OCI-LY1 (cell line): ENCODE measurements around the gene CFAP43.

Experiments
- H2AFZ ChIP-seq: fragments of 200-600 bp; sonication (generic), shearing (Covaris generic); 2 replicates; pipeline ENCODE4 v1.6.0; 2014; ENCODE audit warnings: antibody characterized with exemption, mild to moderate bottlenecking, low read length
- H3F3A ChIP-seq: fragments of 200-600 bp; sonication (generic), shearing (Covaris generic); 2 replicates; pipeline ENCODE4 v1.6.0; 2014; ENCODE audit warnings: mild to moderate bottlenecking, antibody characterized with exemption, low read length, moderate library complexity; ENCODE audit not compliant: insufficient read depth
- H3K27ac ChIP-seq: fragments of 200-600 bp; sonication (generic); 2 replicates; pipeline ENCODE4 v1.5.1; 2014; ENCODE audit warnings: low read length, mixed run types, mild to moderate bottlenecking, low read depth; ENCODE audit not compliant: poor library complexity, severe bottlenecking
- H3K27me3 ChIP-seq: fragments of 200-600 bp; sonication (generic); 2 replicates; pipeline ENCODE4 v1.6.0; 2014; ENCODE audit warnings: antibody characterized with exemption, mild to moderate bottlenecking, low read length, moderate library complexity; ENCODE audit not compliant: insufficient read depth
- H3K36me3 ChIP-seq: fragments of 200-600 bp; sonication (generic); 2 replicates; pipeline ENCODE4 v1.6.1; 2014; ENCODE audit warnings: mild to moderate bottlenecking, antibody characterized with exemption, low read length, moderate library complexity, mixed read lengths; ENCODE audit not compliant: insufficient read depth
- H3K4me1 ChIP-seq: fragments of 200-600 bp; sonication (generic); 2 replicates; pipeline ENCODE4 v1.5.1; 2014; ENCODE audit warnings: mild to moderate bottlenecking, low read length, moderate library complexity; ENCODE audit not compliant: insufficient read depth, severe bottlenecking
- H3K4me2 ChIP-seq: fragments of 200-600 bp; sonication (generic), shearing (Covaris generic); 2 replicates; pipeline ENCODE4 v1.6.1; 2014; ENCODE audit warnings: low read length
- H3K4me3 ChIP-seq: fragments of 200-600 bp; sonication (generic); 2 replicates; pipeline ENCODE4 v1.5.1; 2014; ENCODE audit warnings: low read length, low read depth, mild to moderate bottlenecking, mixed read lengths; ENCODE audit not compliant: poor library complexity, severe bottlenecking
- H3K79me2 ChIP-seq: fragments of 200-600 bp; shearing (Covaris generic); 2 replicates; pipeline ENCODE4 v1.6.1; 2016; ENCODE audit warnings: mixed run types, low read length, mixed read lengths; ENCODE audit not compliant: insufficient read depth
- H3K9ac ChIP-seq: fragments of 200-600 bp; sonication (generic), shearing (Covaris generic); 2 replicates; pipeline ENCODE4 v1.6.1; 2014; ENCODE audit warnings: mild to moderate bottlenecking, low read length, mixed read lengths
- H3K9me2 ChIP-seq: fragments of 200-600 bp; sonication (generic), shearing (Covaris generic); 2 replicates; pipeline ENCODE4 v1.6.1; 2014; ENCODE audit warnings: low read depth, mild to moderate bottlenecking, low read length, mixed read lengths
- H3K9me3 ChIP-seq: fragments of 200-600 bp; shearing (Covaris generic); 2 replicates; pipeline ENCODE4 v1.6.1; 2014; ENCODE audit warnings: low read length, mixed read lengths
- H4K20me1 ChIP-seq: fragments of 200-600 bp; sonication (generic), shearing (Covaris generic); 2 replicates; pipeline ENCODE4 v1.6.0; 2016; ENCODE audit warnings: mild to moderate bottlenecking, low read length; ENCODE audit not compliant: insufficient read depth
- EZH2 ChIP-seq: fragments of 200-600 bp; sonication (generic), shearing (Covaris generic); IDR thresholded peaks from 2 replicates; pipeline ENCODE4 v1.8.0; 2017; ENCODE audit warnings: borderline replicate concordance, mixed run types, mild to moderate bottlenecking, antibody characterized with exemption, low read length, moderate library complexity, mixed read lengths
- TF ChIP-seq, protein P1 (sequence below): fragments of 200-600 bp; sonication (generic), shearing (Covaris generic); IDR thresholded peaks from 2 replicates; pipeline ENCODE4 v1.5.1; 2017; ENCODE audit warnings: mild to moderate bottlenecking, antibody characterized with exemption, low read length, moderate library complexity, mixed read lengths

The CFAP43 gene

DNA sequence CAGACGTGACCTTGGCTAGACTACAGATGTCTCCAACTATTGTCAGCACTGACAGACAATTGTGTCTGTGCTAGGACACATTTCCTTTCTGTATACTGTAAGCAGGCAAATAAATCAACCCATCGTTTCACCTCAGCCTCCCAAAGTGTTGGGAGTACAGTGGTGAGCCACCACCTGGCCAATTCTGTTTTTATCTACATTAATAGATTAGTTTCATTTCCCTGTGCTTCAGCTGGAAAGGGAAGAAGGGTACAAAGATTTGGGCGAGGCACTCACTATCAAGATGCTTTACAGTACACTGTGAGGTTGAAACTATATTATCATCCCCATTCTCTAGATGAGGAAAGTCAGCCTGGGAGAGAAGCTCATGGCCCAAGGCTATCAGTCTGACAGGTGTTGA is 88.3 kb downstream of the CFAP43 start:
- H2AFZ ChIP-seq: no peak overlapping the region
- no peak overlapping the region for H3K9ac ChIP-seq
- H3K36me3 ChIP-seq: no peaks in the 10 kb centered on the region
- H3K79me2 ChIP-seq: no peaks in the 10 kb centered on the region
- TF ChIP-seq, protein P1, sequence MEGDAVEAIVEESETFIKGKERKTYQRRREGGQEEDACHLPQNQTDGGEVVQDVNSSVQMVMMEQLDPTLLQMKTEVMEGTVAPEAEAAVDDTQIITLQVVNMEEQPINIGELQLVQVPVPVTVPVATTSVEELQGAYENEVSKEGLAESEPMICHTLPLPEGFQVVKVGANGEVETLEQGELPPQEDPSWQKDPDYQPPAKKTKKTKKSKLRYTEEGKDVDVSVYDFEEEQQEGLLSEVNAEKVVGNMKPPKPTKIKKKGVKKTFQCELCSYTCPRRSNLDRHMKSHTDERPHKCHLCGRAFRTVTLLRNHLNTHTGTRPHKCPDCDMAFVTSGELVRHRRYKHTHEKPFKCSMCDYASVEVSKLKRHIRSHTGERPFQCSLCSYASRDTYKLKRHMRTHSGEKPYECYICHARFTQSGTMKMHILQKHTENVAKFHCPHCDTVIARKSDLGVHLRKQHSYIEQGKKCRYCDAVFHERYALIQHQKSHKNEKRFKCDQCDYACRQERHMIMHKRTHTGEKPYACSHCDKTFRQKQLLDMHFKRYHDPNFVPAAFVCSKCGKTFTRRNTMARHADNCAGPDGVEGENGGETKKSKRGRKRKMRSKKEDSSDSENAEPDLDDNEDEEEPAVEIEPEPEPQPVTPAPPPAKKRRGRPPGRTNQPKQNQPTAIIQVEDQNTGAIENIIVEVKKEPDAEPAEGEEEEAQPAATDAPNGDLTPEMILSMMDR: no peak
- TF ChIP-seq EZH2: no peak
- H4K20me1 ChIP-seq: no peaks in the 10 kb centered on the region
- H3K4me3 ChIP-seq: no peak overlapping the region
- H3F3A ChIP-seq: no peaks in the 10 kb centered on the region
- H3K27ac ChIP-seq: no peak overlapping the region
- H3K27me3 ChIP-seq: 0 out of 2 replicates have a peak, but pooled peaks cover 3% of the 10 kb centered on the region
- H3K9me2 ChIP-seq: no peaks in the 10 kb centered on the region
- H3K4me1 ChIP-seq: no peaks in the 10 kb centered on the region
- no peaks in the 10 kb centered on the region for H3K9me3 ChIP-seq
- H3K4me2 ChIP-seq: no peak overlapping the region

DNA sequence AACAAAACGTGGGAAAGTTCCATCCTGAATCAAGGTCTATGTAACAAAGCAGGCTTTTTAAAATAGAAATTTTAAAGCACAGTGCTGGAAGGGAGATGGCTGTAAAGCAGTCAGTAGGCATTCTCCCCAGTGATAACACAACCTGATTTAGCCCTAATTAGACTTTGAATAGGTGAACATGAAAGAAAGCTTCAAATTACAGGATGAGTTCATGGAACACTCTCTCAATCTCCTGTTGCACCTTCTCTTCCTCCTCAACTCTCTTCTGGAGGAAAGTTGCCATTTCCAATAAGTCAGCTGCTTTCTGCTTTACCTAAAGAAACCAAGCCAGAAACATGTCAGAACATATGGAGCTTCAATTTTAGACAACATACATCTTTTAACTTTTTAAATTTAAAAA is 90.1 kb downstream of the CFAP43 start:
- no peaks in the 10 kb centered on the region for H3F3A ChIP-seq
- no peaks in the 10 kb centered on the region for H3K79me2 ChIP-seq
- no peaks in the 10 kb centered on the region for H3K4me1 ChIP-seq
- H3K9ac ChIP-seq: no peak overlapping the region
- H3K4me2 ChIP-seq: no peak overlapping the region
- H3K4me3 ChIP-seq: no peak overlapping the region
- H3K9me2 ChIP-seq: no peaks in the 10 kb centered on the region
- H3K27me3 ChIP-seq: 0 out of 2 replicates have a peak, but pooled peaks cover 3% of the 10 kb centered on the region
- no peak overlapping the region for H3K27ac ChIP-seq
- H2AFZ ChIP-seq: no peak overlapping the region
- H3K36me3 ChIP-seq: no peaks in the 10 kb centered on the region
- no peaks in the 10 kb centered on the region for H3K9me3 ChIP-seq
- TF ChIP-seq, protein P1: no peak
- no peak for TF ChIP-seq EZH2
- no peaks in the 10 kb centered on the region for H4K20me1 ChIP-seq

DNA sequence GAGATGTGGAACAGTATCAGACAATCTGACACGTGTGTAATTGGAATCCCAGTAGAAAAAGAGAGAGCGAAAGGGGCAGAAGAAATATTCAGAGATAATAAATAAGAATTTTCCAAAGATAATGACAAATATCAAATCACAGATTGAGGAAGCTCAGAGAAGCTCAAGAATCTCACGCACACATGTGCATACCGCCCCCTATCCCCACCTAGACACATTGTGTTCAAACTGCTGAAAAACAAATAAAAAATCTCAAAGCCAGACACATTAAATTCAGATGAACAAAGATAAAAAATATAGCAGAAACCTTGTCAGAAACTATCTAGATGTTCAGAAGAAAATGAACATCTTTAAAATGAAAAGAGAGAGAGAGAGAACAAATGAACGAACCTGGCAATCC is 92.9 kb downstream of the CFAP43 start:
- Histone ChIP-seq H3K9me2 (no peaks in the 10 kb centered on the region), H3K27me3 (no peaks in the 10 kb centered on the region), H3K79me2 (no peaks in the 10 kb centered on the region), H3K27ac (no peak overlapping the region), H4K20me1 (no peaks in the 10 kb centered on the region), H2AFZ (no peak overlapping the region), H3F3A (no peaks in the 10 kb centered on the region), H3K9me3 (no peaks in the 10 kb centered on the region), H3K36me3 (no peaks in the 10 kb centered on the region), H3K9ac (no peak overlapping the region), H3K4me2 (no peak overlapping the region), H3K4me3 (no peak overlapping the region), H3K4me1 (no peaks in the 10 kb centered on the region)
- TF ChIP-seq, protein P1: peak; percentile 68
- TF ChIP-seq EZH2: no peak
